ENCODE results near the gene ASB8. TPM values are rescaled to one million over a fixed set of nuclear protein-coding genes. Genes with fewer than 3 reads are reported as not detected.

Gene ASB8
- total RNA-seq, 1 donor = 23.7 TPM

DNA sequence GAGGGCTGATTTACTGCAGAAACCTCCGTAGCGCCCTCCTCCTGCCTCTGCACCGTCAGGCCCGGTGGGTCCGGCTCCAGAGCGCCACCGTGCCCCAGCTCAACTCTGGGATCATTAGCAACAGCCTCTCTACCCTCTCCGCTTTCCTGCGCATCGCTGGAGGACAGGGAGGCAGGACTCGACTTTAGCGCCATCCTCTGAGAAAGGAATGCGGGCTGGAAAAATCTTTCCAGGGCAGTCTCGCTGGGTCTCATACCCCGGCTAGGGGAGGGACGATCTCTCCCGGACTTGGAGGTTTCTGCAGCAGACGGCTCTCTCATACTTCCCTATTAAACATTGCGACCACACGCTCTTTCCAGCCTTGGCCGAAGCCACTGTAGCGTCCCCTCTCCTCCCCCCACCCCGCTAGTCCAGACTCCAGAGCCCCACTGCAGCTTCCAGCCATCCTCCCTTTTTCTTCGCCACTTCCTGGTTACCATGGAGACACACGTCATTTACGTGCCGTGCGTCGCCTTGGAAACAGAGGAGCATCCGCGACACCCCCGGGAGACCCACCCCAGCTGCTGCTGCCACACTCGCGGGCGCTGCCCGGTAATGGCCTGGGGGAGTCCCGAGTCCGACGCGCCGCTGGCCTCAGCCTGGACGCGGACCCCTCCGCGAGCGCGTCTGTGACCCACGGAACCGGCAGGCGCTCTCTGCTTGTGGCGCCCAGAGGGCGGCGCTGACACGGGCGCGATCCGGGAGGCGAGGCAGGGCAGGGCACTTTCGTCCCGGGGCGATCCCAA, 26.0 kb upstream of the ASB8 start, which contains the start of gene CCDC184:
CCDC184 (plus strand) TSS at position 554 of the 785 bp plus-strand sequence. CDS start 479 bp downstream, outside the sequence.
- peak within 1 kb of the TSS; percentile 76 for H3K4me3 ChIP-seq (ENCODE audit: low read depth, low read length)
- DNase-seq (ENCODE audit: low read depth) = peak; percentile 73
- TF ChIP-seq, protein P1, sequence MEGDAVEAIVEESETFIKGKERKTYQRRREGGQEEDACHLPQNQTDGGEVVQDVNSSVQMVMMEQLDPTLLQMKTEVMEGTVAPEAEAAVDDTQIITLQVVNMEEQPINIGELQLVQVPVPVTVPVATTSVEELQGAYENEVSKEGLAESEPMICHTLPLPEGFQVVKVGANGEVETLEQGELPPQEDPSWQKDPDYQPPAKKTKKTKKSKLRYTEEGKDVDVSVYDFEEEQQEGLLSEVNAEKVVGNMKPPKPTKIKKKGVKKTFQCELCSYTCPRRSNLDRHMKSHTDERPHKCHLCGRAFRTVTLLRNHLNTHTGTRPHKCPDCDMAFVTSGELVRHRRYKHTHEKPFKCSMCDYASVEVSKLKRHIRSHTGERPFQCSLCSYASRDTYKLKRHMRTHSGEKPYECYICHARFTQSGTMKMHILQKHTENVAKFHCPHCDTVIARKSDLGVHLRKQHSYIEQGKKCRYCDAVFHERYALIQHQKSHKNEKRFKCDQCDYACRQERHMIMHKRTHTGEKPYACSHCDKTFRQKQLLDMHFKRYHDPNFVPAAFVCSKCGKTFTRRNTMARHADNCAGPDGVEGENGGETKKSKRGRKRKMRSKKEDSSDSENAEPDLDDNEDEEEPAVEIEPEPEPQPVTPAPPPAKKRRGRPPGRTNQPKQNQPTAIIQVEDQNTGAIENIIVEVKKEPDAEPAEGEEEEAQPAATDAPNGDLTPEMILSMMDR (IDR thresholded peaks at IDR 0.05; ENCODE audit: insufficient read depth, low read depth, low read length) = peak; percentile 43

DNA sequence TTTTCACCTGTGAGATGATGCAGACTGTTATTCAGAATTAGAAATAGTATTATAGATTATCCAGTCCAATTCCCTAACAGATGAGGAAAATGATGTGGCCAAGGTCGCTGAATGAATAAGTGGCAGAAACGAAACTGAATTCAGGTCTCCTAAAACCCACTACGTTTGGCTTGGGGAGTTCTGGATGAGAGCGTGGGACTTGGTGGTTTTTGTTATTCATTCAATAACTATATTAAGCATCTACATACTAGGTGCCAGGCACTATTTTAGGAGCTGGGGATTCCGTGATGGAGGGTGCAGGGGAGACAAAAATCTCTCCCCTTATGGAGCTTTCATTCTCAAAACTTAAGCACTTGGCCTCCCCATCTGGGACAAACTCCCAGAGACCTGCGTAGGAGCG, 25.3 kb upstream of the ASB8 start:
- TF ChIP-seq, protein P1 (IDR thresholded peaks at IDR 0.05; ENCODE audit: insufficient read depth, low read depth, low read length) = no peak
- DNase-seq (ENCODE audit: low read depth) = no peak
- peak overlapping the region; percentile 76 for H3K4me3 ChIP-seq (ENCODE audit: low read depth, low read length)

DNA sequence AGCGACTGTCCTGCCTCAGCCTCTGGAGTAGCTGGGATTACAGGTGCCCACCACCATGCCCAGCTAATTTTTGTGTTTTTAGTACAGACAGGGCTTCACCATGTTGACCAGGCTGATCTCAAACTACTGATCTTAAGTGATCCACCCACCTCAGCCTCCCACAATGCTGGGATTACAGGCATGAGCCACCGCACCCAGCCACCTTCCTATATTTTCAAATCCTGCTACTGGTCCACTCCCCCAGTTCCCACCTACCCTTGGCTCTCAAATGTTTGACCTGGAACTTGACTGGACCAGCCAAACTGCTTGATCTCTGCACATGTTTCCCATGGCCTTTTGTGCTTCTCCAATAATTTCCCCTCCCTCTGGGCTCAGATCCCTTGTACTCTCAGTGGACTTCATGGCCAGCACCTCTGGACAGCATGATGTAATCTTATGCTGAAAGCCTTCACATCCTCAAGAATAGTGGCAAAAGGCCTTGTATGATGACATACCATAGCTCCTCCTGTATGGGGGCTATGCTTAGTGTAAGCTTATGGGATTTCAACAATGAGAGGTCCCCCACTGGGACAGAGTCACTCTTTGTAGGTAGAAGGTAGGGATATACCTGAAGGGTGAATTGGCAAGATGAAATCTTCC, 23.7 kb upstream of the ASB8 start:
- TF ChIP-seq, protein P1 (IDR thresholded peaks at IDR 0.05; ENCODE audit: insufficient read depth, low read depth, low read length) = no peak
- H3K4me3 ChIP-seq (ENCODE audit: low read depth, low read length) = no peak overlapping the region
- DNase-seq (ENCODE audit: low read depth) = no peak

DNA sequence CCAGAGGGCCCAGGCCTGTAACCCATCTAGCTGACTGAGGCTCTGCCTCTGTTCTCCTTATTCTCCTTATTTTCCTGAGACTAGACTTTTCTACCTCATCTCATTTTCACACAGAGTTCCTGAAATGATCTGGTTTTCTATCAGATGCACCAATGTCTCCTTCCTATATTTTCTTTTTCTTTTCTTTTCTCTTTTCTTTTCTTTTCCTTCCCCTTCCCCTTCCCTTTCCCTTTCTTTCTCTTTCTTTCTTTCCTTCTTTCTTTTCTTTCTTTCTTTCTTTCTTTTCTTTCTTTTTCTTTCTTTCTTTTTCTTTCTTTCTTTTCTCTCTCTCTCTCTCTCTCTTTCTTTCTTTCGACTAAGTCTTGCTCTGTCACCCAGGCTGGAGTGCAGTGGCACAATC, 23.1 kb upstream of the ASB8 start:
- H3K4me3 ChIP-seq (ENCODE audit: low read depth, low read length) = no peak overlapping the region
- TF ChIP-seq, protein P1 (IDR thresholded peaks at IDR 0.05; ENCODE audit: insufficient read depth, low read depth, low read length) = no peak
- DNase-seq (ENCODE audit: low read depth) = no peak

DNA sequence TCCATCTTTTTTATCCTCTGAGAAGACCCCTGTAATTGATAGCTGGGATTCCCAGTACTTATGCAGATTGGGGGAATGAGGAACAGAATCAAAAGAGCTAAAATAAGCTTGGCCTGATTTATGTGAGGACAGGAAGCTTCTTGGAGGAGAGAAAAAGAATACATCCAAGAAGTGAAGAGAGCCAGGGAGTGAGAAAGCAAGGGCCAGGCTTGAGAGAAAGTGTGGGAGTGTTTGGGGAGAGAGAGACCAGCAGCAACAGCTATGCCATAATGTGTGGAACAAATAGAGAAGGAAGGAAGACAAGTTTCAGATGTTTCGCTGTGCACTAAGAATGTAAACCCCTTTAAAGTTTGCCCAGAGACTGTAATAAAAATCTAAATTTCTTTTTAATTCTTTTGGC, 22.2 kb upstream of the ASB8 start:
- TF ChIP-seq, protein P1 (IDR thresholded peaks at IDR 0.05; ENCODE audit: insufficient read depth, low read depth, low read length) = no peak
- no peak for DNase-seq (ENCODE audit: low read depth)
- H3K4me3 ChIP-seq (ENCODE audit: low read depth, low read length) = no peak overlapping the region

DNA sequence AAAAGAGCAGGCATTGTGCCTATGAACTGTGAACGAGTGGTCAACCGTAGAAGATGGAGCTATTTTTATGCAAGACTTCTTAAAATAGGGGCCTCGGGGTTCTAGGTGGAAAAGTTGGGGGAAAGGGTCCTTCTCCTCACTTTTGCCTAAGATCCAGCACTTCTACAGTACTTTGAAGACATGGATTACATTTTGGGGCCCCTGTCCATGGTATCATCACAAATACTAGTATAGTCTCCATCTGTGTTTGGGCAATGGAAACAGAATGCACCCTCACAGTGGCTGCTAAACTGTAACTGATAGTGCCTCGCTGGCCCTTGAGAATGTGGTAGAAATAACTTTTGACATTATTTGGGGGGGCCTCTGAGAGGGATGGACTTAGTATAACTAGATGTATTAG, 20.7 kb upstream of the ASB8 start:
- TF ChIP-seq, protein P1 (IDR thresholded peaks at IDR 0.05; ENCODE audit: insufficient read depth, low read depth, low read length) = no peak

More for the DNA sequence above, 20.7 kb upstream of the ASB8 start:
- H3K4me3 ChIP-seq (ENCODE audit: low read depth, low read length) = no peak overlapping the region
- DNase-seq (ENCODE audit: low read depth) = no peak
